Endothelial cell (in vitro differentiated cells): ENCODE results near the gene ZBED5. TPM values are rescaled to one million over a fixed set of nuclear protein-coding genes. Genes with fewer than 3 reads are reported as not detected.
"Not testable (repeated sequence)": the region's sequence is repeated elsewhere in the genome, so short reads cannot be mapped to it uniquely, and the experiment has no call there.

Source experiments
- DNase-seq: peaks from one replicate; pipeline ENCODE4 v3.0.0; 2021; ENCODE audit warnings: low spot score
- H3K27ac Mint-ChIP-seq: one replicate; pipeline ENCODE4 v1.8.0; 2021; ENCODE audit warnings: mixed read lengths, inconsistent platforms; ENCODE audit not compliant: unreplicated experiment
- H3K27me3 Mint-ChIP-seq: one replicate; pipeline ENCODE4 v1.8.0; 2021; ENCODE audit warnings: mild to moderate bottlenecking, moderate library complexity, mixed read lengths, inconsistent platforms; ENCODE audit not compliant: unreplicated experiment
- H3K36me3 Mint-ChIP-seq: one replicate; pipeline ENCODE4 v1.8.0; 2021; ENCODE audit warnings: mild to moderate bottlenecking, low read depth, mixed read lengths, inconsistent platforms; ENCODE audit not compliant: unreplicated experiment
- H3K4me1 Mint-ChIP-seq: one replicate; pipeline ENCODE4 v1.8.0; 2021; ENCODE audit warnings: mild to moderate bottlenecking, mixed read lengths, inconsistent platforms; ENCODE audit not compliant: unreplicated experiment
- H3K4me3 Mint-ChIP-seq: one replicate; pipeline ENCODE4 v1.8.0; 2021; ENCODE audit warnings: mild to moderate bottlenecking, mixed read lengths, inconsistent platforms; ENCODE audit not compliant: unreplicated experiment
- H3K9me3 Mint-ChIP-seq: one replicate; pipeline ENCODE4 v1.8.0; 2021; ENCODE audit warnings: mixed read lengths, inconsistent platforms; ENCODE audit not compliant: unreplicated experiment
- total RNA-seq: library from RNA; stranded (reverse); fragmentation: NEBNext Ultra II Directional; extraction: Animal tissue kit (Norgen Biotek cat#: 25700); gene quantifications from one replicate; pipeline ENCODE4 v1.2.1, GENCODE V29; 2021; ENCODE audit not compliant: unreplicated experiment
- TF ChIP-seq, protein P1 (sequence below): fragments of 200-600 bp; sonication (generic); IDR thresholded peaks from one replicate; pipeline ENCODE4 v1.5.0; 2021; ENCODE audit warnings: antibody characterized with exemption; ENCODE audit not compliant: unreplicated experiment

Gene ZBED5
- total RNA-seq, 1 donor from 2014 or later: 55.0 TPM

DNA sequence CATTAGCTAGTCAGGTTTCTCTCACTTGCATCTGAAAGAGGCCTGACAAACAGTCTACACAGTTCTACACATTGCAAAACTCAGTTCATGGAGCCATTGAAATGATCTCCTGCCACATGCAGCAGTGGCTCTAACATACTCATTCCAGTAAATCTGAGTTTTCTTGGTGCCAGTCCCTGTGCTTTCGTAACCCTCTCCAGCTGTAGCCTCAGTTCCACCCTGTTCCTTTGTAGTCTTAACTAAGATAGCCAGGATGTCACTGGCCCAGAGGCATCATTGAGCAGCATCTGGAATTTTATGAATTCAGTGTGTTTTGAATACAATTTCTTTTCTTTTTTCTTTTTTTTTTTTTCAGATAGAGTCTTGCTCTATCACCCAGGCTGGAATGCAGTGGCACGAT is 37.4 kb upstream of the ZBED5 start:
- Mint-ChIP-seq H3K9me3 (no peaks in the 10 kb centered on the region), H3K36me3 (no peaks in the 10 kb centered on the region), H3K4me3 (no peak overlapping the region), H3K27ac (no peak overlapping the region), H3K27me3 (no peaks in the 10 kb centered on the region), H3K4me1 (peaks cover 15% of the 10 kb centered on the region)
- DNase-seq: no peak
- TF ChIP-seq, protein P1, sequence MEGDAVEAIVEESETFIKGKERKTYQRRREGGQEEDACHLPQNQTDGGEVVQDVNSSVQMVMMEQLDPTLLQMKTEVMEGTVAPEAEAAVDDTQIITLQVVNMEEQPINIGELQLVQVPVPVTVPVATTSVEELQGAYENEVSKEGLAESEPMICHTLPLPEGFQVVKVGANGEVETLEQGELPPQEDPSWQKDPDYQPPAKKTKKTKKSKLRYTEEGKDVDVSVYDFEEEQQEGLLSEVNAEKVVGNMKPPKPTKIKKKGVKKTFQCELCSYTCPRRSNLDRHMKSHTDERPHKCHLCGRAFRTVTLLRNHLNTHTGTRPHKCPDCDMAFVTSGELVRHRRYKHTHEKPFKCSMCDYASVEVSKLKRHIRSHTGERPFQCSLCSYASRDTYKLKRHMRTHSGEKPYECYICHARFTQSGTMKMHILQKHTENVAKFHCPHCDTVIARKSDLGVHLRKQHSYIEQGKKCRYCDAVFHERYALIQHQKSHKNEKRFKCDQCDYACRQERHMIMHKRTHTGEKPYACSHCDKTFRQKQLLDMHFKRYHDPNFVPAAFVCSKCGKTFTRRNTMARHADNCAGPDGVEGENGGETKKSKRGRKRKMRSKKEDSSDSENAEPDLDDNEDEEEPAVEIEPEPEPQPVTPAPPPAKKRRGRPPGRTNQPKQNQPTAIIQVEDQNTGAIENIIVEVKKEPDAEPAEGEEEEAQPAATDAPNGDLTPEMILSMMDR: no peak

DNA sequence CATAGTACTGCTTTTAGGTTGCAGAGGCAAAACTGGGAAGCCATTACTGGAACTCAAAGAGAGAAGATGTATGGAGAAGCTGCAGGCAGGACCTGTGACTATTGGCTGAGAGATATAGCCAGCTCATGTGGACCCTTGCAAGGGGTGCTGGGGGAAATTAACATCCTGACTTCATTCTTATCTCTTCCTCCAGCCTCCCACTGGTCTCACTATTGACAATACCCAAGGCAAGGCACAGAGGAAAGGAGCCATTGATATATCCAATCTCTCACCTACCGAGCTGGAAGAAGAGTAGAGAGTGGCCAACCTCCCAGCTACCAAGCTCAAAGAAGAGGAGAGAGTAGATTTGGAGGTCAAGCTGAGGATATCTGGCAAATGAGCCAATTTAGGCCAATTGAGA is 36.8 kb upstream of the ZBED5 start:
- TF ChIP-seq, protein P1: no peak
- Mint-ChIP-seq H3K4me1 (peaks cover 15% of the 10 kb centered on the region), H3K27ac (no peak overlapping the region), H3K27me3 (no peaks in the 10 kb centered on the region), H3K4me3 (no peak overlapping the region), H3K36me3 (no peaks in the 10 kb centered on the region), H3K9me3 (no peaks in the 10 kb centered on the region)
- no peak for DNase-seq

- no peaks in the 10 kb centered on the region for H3K27me3 Mint-ChIP-seq
- no peaks in the 10 kb centered on the region for H3K36me3 Mint-ChIP-seq
- H3K27ac Mint-ChIP-seq: no peak overlapping the region
These were observed 35.9 kb upstream of the ZBED5 start for GRCh38 chr11:10893714-10894151.

DNA sequence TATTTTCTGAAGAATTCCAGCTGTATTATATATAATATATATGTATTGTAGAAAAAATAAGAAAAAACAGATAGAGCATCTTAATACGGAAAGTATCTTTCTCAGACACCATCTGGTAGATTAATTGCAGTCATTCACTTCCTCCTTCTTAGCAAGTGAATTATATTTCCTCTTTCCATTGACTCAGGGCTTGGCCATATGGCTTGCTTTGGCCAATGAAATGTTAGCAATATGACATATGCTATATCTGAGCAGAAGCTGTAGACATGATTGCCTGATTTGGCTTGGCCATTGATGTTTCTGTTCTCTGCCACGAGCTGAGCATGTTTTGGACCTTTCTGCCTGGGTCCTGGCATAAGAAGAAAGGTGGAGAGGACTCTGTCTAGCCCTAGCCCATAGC is 34.4 kb upstream of the ZBED5 start:
- H3K9me3 Mint-ChIP-seq: no peaks in the 10 kb centered on the region

More at GRCh38 chr11:10893714-10894151, 35.9 kb upstream of the ZBED5 start:
- no peaks in the 10 kb centered on the region for H3K9me3 Mint-ChIP-seq
- DNase-seq: no peak
- peaks cover 15% of the 10 kb centered on the region for H3K4me1 Mint-ChIP-seq
- TF ChIP-seq, protein P1: no peak
- no peak overlapping the region for H3K4me3 Mint-ChIP-seq

GRCh38 chr11:10891151-10891720 is 33.4 kb upstream of the ZBED5 start:
- Mint-ChIP-seq H3K27ac (no peak overlapping the region), H3K27me3 (no peaks in the 10 kb centered on the region), H3K4me1 (peaks cover 12% of the 10 kb centered on the region), H3K4me3 (no peak overlapping the region), H3K9me3 (no peaks in the 10 kb centered on the region), H3K36me3 (no peaks in the 10 kb centered on the region)
- TF ChIP-seq, protein P1: no peak
- no peak for DNase-seq

More for the DNA sequence above, 34.4 kb upstream of the ZBED5 start:
- TF ChIP-seq, protein P1: no peak
- DNase-seq: no peak
- Mint-ChIP-seq H3K4me1 (peaks cover 15% of the 10 kb centered on the region), H3K27me3 (no peaks in the 10 kb centered on the region), H3K36me3 (no peaks in the 10 kb centered on the region), H3K27ac (no peak overlapping the region), H3K4me3 (no peak overlapping the region)

- not testable (repeated sequence) for DNase-seq, H3K9me3 Mint-ChIP-seq, H3K36me3 Mint-ChIP-seq, H3K4me1 Mint-ChIP-seq, H3K4me3 Mint-ChIP-seq, H3K27me3 Mint-ChIP-seq, H3K27ac Mint-ChIP-seq
These were observed 32.2 kb upstream of the ZBED5 start for GRCh38 chr11:10890083-10890482.
